Karpas-422 (cell line): ENCODE measurements around the gene CCL19. TPM values are rescaled to one million over a fixed set of nuclear protein-coding genes. Genes with fewer than 3 reads are reported as not detected.

Source experiments
- DNase-seq: peaks from one replicate; pipeline ENCODE4 v3.0.0-alpha.2; 2015
- H2AFZ ChIP-seq: fragments of 200-600 bp; sonication (generic); 2 replicates; pipeline ENCODE4 v1.6.1; 2014; ENCODE audit warnings: antibody characterized with exemption, low read length, mixed read lengths
- H3K27ac ChIP-seq: fragments of 200-600 bp; sonication (generic); 2 replicates; pipeline ENCODE4 v1.5.1; 2014; ENCODE audit warnings: mild to moderate bottlenecking, low read length, moderate library complexity
- H3K27me3 ChIP-seq: fragments of 200-600 bp; sonication (generic); 2 replicates; pipeline ENCODE4 v1.6.1; 2014; ENCODE audit warnings: low read length, mixed read lengths
- H3K36me3 ChIP-seq: fragments of 200-600 bp; sonication (generic); 2 replicates; pipeline ENCODE4 v1.6.1; 2014; ENCODE audit warnings: low read length, mixed read lengths; ENCODE audit not compliant: insufficient read depth
- H3K4me1 ChIP-seq: fragments of 200-600 bp; sonication (generic); 2 replicates; pipeline ENCODE4 v1.6.1; 2014; ENCODE audit warnings: mild to moderate bottlenecking, low read length, mixed read lengths
- H3K4me2 ChIP-seq: fragments of 200-600 bp; sonication (generic); 2 replicates; pipeline ENCODE4 v1.6.1; 2014; ENCODE audit warnings: low read length, low read depth, mild to moderate bottlenecking; ENCODE audit not compliant: poor library complexity, severe bottlenecking
- H3K4me3 ChIP-seq: fragments of 200-600 bp; sonication (generic); 2 replicates; pipeline ENCODE4 v1.5.1; 2014; ENCODE audit warnings: mild to moderate bottlenecking, antibody characterized with exemption, low read length, mixed read lengths
- H3K79me2 ChIP-seq: fragments of 200-600 bp; sonication (generic); 2 replicates; pipeline ENCODE4 v1.6.1; 2014; ENCODE audit warnings: mild to moderate bottlenecking, low read length, mixed read lengths
- H3K9ac ChIP-seq: fragments of 200-600 bp; sonication (generic); 2 replicates; pipeline ENCODE4 v1.6.0; 2014; ENCODE audit warnings: low read length
- H3K9me2 ChIP-seq: fragments of 200-600 bp; sonication (generic), shearing (Covaris generic); replicated peaks from 2 replicates; pipeline ENCODE4 v1.6.0; 2014; ENCODE audit warnings: mild to moderate bottlenecking, low read length, moderate library complexity; ENCODE audit not compliant: insufficient read depth
- H3K9me3 ChIP-seq: fragments of 300-700, 200-600 bp; sonication (generic); 2 replicates; pipeline ENCODE4 v1.6.1; 2014; ENCODE audit warnings: low read length, mixed read lengths
- H4K20me1 ChIP-seq: fragments of 200-600 bp; sonication (generic); 2 replicates; pipeline ENCODE4 v1.6.1; 2014; ENCODE audit warnings: mild to moderate bottlenecking, antibody characterized with exemption, low read length, low read depth; ENCODE audit not compliant: insufficient read depth
- total RNA-seq: library from RNA; depleted of rRNA; stranded (reverse); fragments of >200 nt; shearing (Covaris generic); gene quantifications from 2 replicates; pipeline ENCODE4 v1.2.3, GENCODE V29; 2014; ENCODE audit warnings: low replicate concordance

Gene CCL19
- total RNA-seq, 1 experiment from 2014 or later = not detected

GRCh38 chr9:34707130-34707529, 16.1 kb upstream of the CCL19 start:
- Histone ChIP-seq H3K4me1 (no peaks in the 10 kb centered on the region), H3K36me3 (no peaks in the 10 kb centered on the region), H2AFZ (no peak overlapping the region), H3K9ac (no peak overlapping the region), H3K4me3 (no peak overlapping the region), H3K27ac (no peak overlapping the region), H3K27me3 (no peaks in the 10 kb centered on the region), H3K4me2 (no peak overlapping the region), H3K79me2 (no peaks in the 10 kb centered on the region), H3K9me3 (no peaks in the 10 kb centered on the region), H4K20me1 (no peaks in the 10 kb centered on the region), H3K9me2 (no peaks in the 10 kb centered on the region)
- DNase-seq = no peak

DNA sequence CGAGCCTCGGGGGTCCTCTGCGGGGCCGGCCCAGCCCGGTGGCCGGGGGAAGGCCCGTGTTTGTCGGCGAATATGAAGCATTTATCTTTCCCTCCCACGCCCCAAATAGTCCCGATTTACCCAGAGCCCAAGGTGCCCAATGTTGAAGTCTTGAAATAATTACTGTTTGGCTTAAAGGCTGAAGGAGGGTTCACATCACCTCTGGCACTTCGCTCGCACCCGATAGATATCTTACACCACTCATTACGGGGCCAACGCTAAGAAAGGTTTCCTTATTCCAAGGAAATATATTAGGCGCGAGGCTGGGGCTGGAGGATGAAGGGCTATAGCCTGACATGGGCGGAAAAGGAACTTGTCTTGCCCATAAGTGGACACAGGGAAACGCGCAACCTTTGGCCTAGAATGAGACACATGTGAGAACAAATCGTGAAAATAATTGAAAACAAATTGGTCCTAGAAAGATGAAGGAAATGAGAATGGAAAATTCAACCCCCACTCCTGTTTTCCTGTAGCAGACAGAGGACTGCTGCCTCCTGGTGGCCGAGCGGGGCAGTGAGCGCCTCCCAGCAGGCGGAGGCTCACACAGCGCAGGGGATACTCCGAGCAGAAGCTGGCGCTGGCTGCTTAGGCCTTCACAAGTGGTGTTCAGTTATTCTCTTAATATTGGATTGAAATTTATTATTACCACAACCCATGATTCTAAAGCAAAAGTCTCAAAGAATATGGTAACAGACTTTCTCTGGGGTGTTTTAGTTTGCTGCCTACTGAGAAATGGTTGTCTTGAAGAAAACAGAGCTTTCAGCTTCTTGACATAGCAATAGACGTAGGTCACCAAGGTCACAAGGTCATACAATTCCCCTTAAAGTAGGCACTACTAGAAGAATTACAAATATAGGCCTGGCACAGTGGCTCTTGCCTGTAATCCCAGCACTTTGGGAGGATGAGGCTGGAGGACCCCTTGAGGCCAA, 11.0 kb upstream of the CCL19 start:
- Histone ChIP-seq H3K4me3 (peak overlapping the region; percentile 50), H3K4me2 (peak overlapping the region; percentile 64), H3K79me2 (no peaks in the 10 kb centered on the region), H3K4me1 (peaks cover 7% of the 10 kb centered on the region), H3K9me2 (no peaks in the 10 kb centered on the region), H3K9ac (peak overlapping the region; percentile 47), H3K27ac (no peak overlapping the region), H3K27me3 (no peaks in the 10 kb centered on the region), H3K36me3 (no peaks in the 10 kb centered on the region), H4K20me1 (no peaks in the 10 kb centered on the region), H2AFZ (peak overlapping the region; percentile 64; the same call in 1 of the 2 replicates), H3K9me3 (no peaks in the 10 kb centered on the region)
- peak; percentile 89 for DNase-seq

- peak overlapping the region; percentile 47 for H3K9ac ChIP-seq
- no peaks in the 10 kb centered on the region for H3K27me3 ChIP-seq
- peak; percentile 89 for DNase-seq
- H3K79me2 ChIP-seq = no peaks in the 10 kb centered on the region
- H3K9me2 ChIP-seq = no peaks in the 10 kb centered on the region
- H3K4me2 ChIP-seq = peak overlapping the region; percentile 64
- no peaks in the 10 kb centered on the region for H3K36me3 ChIP-seq
- H3K4me3 ChIP-seq = peak overlapping the region; percentile 50
- no peaks in the 10 kb centered on the region for H3K9me3 ChIP-seq
- no peak overlapping the region for H3K27ac ChIP-seq
- no peaks in the 10 kb centered on the region for H4K20me1 ChIP-seq
- H3K4me1 ChIP-seq = peaks cover 7% of the 10 kb centered on the region
- H2AFZ ChIP-seq = peak overlapping the region; percentile 64; the same call in 1 of the 2 replicates
Observed at GRCh38 chr9:34701023-34701768, 10.1 kb upstream of the CCL19 start.

- H3K36me3 ChIP-seq = no peaks in the 10 kb centered on the region
- no peak overlapping the region for H3K4me2 ChIP-seq
- H3K4me3 ChIP-seq = no peak overlapping the region
- H4K20me1 ChIP-seq = no peaks in the 10 kb centered on the region
- no peaks in the 10 kb centered on the region for H3K9me3 ChIP-seq
- H3K9ac ChIP-seq = no peak overlapping the region
- no peak overlapping the region for H3K27ac ChIP-seq
- no peaks in the 10 kb centered on the region for H3K4me1 ChIP-seq
- no peak for DNase-seq
- H3K79me2 ChIP-seq = no peaks in the 10 kb centered on the region
- no peak overlapping the region for H2AFZ ChIP-seq
- no peaks in the 10 kb centered on the region for H3K27me3 ChIP-seq
- H3K9me2 ChIP-seq = no peaks in the 10 kb centered on the region
Observed at GRCh38 chr9:34694811-34695210, 3.7 kb upstream of the CCL19 start.

DNA sequence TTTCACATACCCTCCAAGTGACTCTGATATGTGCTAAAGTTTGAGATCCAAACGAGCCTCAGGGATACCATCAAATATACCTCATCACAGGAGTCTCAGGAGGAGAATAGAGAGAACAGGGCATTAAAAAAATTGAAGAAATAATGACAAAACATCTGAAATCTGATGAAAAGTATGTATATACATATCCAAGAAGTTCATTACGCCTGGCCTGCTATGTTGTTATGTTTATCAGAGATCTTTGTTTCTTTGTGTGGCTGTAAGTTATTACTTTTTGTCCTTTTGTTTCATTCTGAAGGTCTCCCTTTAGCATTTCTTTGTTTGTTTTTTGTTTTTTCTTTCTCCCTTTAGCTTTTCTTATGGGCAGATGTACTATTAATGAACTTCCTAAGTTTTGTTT, 2.5 kb upstream of the CCL19 start:
- H4K20me1 ChIP-seq = no peaks in the 10 kb centered on the region
- H3K79me2 ChIP-seq = no peaks in the 10 kb centered on the region

DNA sequence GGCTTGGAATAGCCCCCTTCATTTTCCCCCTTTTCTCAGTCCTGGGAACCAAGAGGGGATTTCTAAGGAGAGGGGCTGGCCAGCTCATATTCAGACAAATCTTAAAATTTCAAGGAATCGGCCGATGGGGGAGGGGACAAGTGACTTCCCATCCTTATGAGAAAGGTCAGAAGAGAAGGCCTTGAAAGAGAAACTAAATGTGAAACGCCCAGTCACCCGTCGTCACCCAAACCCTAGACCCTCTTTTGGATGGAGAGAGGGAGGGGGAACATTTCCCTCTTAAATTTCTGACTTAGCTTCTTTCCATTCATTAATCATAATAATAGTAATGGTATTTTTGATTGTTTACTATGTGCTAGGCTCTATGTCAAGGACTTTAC, 850 bp upstream of the CCL19 start:
- Histone ChIP-seq H3K4me3 (no peak overlapping the region), H3K36me3 (no peaks in the 10 kb centered on the region), H3K4me2 (no peak overlapping the region), H3K27me3 (no peaks in the 10 kb centered on the region), H3K79me2 (no peaks in the 10 kb centered on the region), H3K9ac (no peak overlapping the region), H2AFZ (no peak overlapping the region), H4K20me1 (no peaks in the 10 kb centered on the region), H3K4me1 (peaks cover 6% of the 10 kb centered on the region), H3K27ac (no peak overlapping the region), H3K9me2 (no peaks in the 10 kb centered on the region), H3K9me3 (no peaks in the 10 kb centered on the region)
- no peak for DNase-seq

More for the DNA sequence above, 2.5 kb upstream of the CCL19 start:
- Histone ChIP-seq H3K9me3 (no peaks in the 10 kb centered on the region), H3K27me3 (no peaks in the 10 kb centered on the region), H2AFZ (no peak overlapping the region), H3K4me2 (no peak overlapping the region), H3K36me3 (no peaks in the 10 kb centered on the region), H3K4me1 (no peaks in the 10 kb centered on the region), H3K9me2 (no peaks in the 10 kb centered on the region), H3K27ac (no peak overlapping the region), H3K9ac (no peak overlapping the region), H3K4me3 (no peak overlapping the region)
- DNase-seq = no peak

- no peaks in the 10 kb centered on the region for H3K79me2 ChIP-seq
Observed at GRCh38 chr9:34689512-34689911, 1.6 kb downstream of the CCL19 start.

GRCh38 chr9:34689116-34689470, 2.0 kb downstream of the CCL19 start:
- H3K4me3 ChIP-seq = no peak overlapping the region
- H4K20me1 ChIP-seq = no peaks in the 10 kb centered on the region
- H3K79me2 ChIP-seq = no peaks in the 10 kb centered on the region
- no peak overlapping the region for H3K27ac ChIP-seq
- H3K36me3 ChIP-seq = no peaks in the 10 kb centered on the region
- no peak for DNase-seq
- no peaks in the 10 kb centered on the region for H3K9me2 ChIP-seq
- peaks cover 11% of the 10 kb centered on the region for H3K4me1 ChIP-seq
- no peak overlapping the region for H3K4me2 ChIP-seq
- H2AFZ ChIP-seq = no peak overlapping the region
- no peaks in the 10 kb centered on the region for H3K9me3 ChIP-seq
- H3K27me3 ChIP-seq = no peaks in the 10 kb centered on the region
- H3K9ac ChIP-seq = no peak overlapping the region

More at GRCh38 chr9:34689512-34689911, 1.6 kb downstream of the CCL19 start:
- no peak overlapping the region for H2AFZ ChIP-seq
- no peaks in the 10 kb centered on the region for H4K20me1 ChIP-seq
- no peak overlapping the region for H3K4me3 ChIP-seq
- no peak for DNase-seq
- no peak overlapping the region for H3K4me2 ChIP-seq
- no peaks in the 10 kb centered on the region for H3K9me2 ChIP-seq
- H3K9me3 ChIP-seq = no peaks in the 10 kb centered on the region
- H3K27me3 ChIP-seq = no peaks in the 10 kb centered on the region
- H3K36me3 ChIP-seq = no peaks in the 10 kb centered on the region
- H3K4me1 ChIP-seq = peaks cover 11% of the 10 kb centered on the region
- H3K9ac ChIP-seq = no peak overlapping the region
- no peak overlapping the region for H3K27ac ChIP-seq
